HS-27A (cell line): ENCODE measurements around the gene ADGRL2.

Source experiments
- DNase-seq: peaks from one replicate; pipeline ENCODE4 v3.0.0-alpha.2; 2012; ENCODE audit warnings: low read depth, missing footprints

The ADGRL2 gene

GRCh38 chr1:81800695-81801650 is at the start of gene ADGRL2:
Gene ADGRL2, plus strand, starts transcription at chr1:81800934. Its CDS starts 36,051 bp downstream, at chr1:81836985.
- DNase-seq: no peak

GRCh38 chr1:81752840-81753239 is 47.9 kb upstream of the ADGRL2 start:
- DNase-seq: no peak

GRCh38 chr1:81754424-81754823 is 46.3 kb upstream of the ADGRL2 start:
- no peak for DNase-seq

GRCh38 chr1:81756872-81757271 is 43.9 kb upstream of the ADGRL2 start:
- no peak for DNase-seq

GRCh38 chr1:81757398-81758020 is 43.2 kb upstream of the ADGRL2 start:
- DNase-seq: no peak

GRCh38 chr1:81758181-81758580 is 42.6 kb upstream of the ADGRL2 start:
- DNase-seq: no peak

GRCh38 chr1:81760477-81761097 is 40.1 kb upstream of the ADGRL2 start:
- peak; percentile 11 for DNase-seq

- no peak for DNase-seq
Measured at GRCh38 chr1:81775510-81775909, 25.2 kb upstream of the ADGRL2 start.

- DNase-seq: no peak
Measured at GRCh38 chr1:81780705-81781454, 19.9 kb upstream of the ADGRL2 start.

- no peak for DNase-seq
Measured at GRCh38 chr1:81781749-81782148, 19.0 kb upstream of the ADGRL2 start.

GRCh38 chr1:81792184-81792583 is 8.6 kb upstream of the ADGRL2 start:
- DNase-seq: no peak

GRCh38 chr1:81797701-81798100 is 3.0 kb upstream of the ADGRL2 start:
- DNase-seq: no peak

GRCh38 chr1:81799939-81800694 is 617 bp upstream of the ADGRL2 start:
- no peak for DNase-seq

- DNase-seq: no peak
Measured at GRCh38 chr1:81801651-81802456, 1.1 kb downstream of the ADGRL2 start.

- no peak for DNase-seq
Measured at GRCh38 chr1:81802457-81802706, 1.6 kb downstream of the ADGRL2 start.

GRCh38 chr1:81802707-81803430 is 2.1 kb downstream of the ADGRL2 start:
- no peak for DNase-seq

- no peak for DNase-seq
Measured at GRCh38 chr1:81803431-81804110, 2.8 kb downstream of the ADGRL2 start.

GRCh38 chr1:81804312-81804711 is 3.6 kb downstream of the ADGRL2 start:
- no peak for DNase-seq
